IPS-NIHi7 (cell line): ENCODE measurements around the gene MYH11.
A peak's percentile ranks its signal among the peaks of the same experiment; 100 is the strongest.

Experiments
- DNase-seq: peaks from one replicate; pipeline ENCODE4 v3.0.0; 2012; ENCODE audit warnings: mixed read lengths; ENCODE audit errors: extremely low spot score

The MYH11 gene

DNA sequence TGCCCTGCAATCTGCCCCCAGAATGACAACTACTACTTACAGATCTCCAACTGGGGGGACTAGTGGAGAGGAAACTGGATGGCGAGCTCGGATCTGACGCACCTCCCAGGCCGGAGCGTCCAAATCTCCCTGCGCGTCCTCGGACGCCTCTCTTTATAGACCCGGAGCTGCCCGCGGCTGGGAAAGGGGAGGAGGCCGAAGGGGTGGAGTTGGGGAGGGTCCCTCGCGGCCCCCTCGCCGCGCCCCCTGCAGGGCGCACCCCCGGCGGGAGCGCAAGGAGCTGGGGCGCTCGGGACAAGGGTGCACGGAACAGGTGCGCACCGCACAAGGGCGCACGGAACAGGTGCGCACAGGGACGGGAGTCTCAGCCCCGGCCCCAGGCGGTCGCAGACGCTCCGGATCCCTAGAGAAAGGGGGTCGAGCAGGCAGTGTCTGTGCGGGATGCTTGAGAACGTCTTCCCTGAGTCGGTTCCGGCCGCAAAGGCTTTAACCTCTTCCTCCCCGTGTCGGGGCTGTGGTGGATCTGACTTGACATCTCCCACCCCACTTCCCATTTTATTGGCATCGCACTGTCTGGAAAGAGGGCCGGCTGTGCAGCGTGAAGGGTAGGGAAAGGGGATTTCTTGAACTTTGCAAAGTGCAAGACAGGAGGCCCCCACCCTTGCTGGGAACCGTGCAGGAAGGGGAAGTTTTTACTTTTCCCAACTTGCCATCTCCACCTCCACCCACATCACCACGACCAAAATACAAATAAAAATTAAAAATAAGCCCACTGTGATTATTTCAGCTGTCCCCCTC, at the start of gene MYH11:
Gene MYH11 (minus strand): TSS at position 128 of the 798 bp plus-strand sequence. CDS start 18,776 bp downstream, outside the sequence.
- peak; percentile 71 for DNase-seq

DNA sequence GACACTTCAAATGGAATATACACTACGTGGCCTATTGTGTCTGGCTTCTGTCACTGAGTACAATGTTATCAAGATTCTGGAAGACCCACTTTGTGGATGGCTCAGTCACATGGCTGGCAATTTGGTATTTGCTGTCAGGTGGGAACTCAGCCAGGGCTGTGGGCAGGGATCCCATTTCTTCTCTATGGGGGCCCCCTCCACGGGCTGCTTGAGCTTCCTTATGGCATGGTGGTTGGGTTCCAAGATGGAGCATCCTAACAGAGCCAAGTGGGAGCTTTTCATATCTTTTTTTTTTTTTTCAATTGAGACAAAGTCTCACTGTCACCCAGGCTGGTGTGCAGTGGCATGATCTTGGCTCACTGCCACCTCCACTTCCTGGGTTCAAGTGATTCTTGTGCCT, 49.6 kb upstream of the MYH11 start:
- no peak for DNase-seq

- no peak for DNase-seq
Observed at GRCh38 chr16:15903960-15904359, 47.1 kb upstream of the MYH11 start.

- DNase-seq: no peak
Observed at GRCh38 chr16:15900901-15901500, 44.2 kb upstream of the MYH11 start.

- no peak for DNase-seq
Observed at GRCh38 chr16:15900357-15900756, 43.5 kb upstream of the MYH11 start.

GRCh38 chr16:15899538-15900100, 42.8 kb upstream of the MYH11 start:
- peak; percentile 50 for DNase-seq

GRCh38 chr16:15898654-15899053, 41.8 kb upstream of the MYH11 start:
- no peak for DNase-seq

- DNase-seq: no peak
Observed at GRCh38 chr16:15897834-15898254, 41.0 kb upstream of the MYH11 start.

- DNase-seq: no peak
Observed at GRCh38 chr16:15897121-15897780, 40.4 kb upstream of the MYH11 start.

GRCh38 chr16:15894571-15895374, 37.9 kb upstream of the MYH11 start:
- DNase-seq: no peak

DNA sequence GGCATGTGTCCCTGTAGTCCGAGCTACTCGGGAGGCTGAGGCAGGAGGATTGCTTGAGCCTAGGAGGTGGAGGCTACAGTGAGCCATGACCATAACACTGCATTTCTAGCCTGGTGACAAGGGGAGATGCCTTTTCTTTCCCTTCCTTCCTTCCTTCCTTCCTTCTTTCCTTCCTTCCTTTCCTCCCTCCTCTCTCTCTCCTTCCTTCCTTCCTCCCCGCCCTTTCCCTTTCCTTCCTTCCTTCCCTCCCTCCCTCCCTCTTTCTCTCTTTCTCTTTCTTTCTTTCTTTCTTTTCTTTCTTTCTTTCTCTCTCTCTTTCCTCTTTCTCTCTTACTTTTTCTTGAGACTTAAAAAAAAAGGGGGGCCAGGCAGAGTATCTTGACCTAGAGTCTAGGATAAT, 34.7 kb upstream of the MYH11 start:
- no peak for DNase-seq

DNA sequence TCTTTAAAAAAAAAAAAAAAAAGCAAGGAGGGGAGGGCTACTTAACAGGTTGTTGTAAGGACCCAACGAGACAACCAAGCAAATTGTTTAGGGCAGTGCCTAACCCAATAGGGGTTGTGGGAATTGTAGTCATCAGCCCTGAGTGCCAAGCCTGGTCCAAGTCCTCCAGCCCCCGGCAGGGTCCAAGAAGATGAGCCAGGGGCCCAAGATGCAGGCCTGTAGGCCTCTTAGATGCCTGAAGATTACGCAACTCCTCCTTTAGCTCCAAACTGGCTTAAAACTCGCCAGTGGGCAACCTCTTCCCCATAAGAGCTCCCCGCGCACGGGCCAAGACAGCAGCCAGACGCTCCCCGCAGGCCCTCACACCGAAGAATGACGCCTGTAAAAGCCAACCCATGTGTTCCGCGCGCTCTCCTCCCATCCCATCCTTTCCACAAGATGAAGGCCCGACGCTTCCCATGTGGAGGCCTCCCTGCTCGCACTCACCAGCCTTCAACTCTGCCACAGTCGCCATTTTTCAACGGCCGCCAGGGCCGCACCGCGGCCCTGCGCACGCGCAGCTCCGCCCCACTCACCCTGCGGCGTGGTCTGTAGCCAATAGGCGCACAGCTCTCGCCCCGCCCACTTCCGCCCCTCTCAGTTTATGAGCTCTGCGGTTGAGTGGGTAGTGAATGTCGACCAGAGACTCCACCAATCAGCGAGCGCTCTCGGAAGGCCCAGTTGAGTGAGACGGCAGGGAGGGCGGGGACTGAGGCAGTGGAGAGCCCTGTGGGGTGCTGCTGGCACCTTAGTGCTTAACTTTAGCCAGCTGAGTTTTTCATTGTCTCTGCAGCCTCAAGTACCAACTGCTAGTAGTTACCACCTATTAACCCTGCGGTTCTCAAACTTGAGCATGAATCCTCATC, 31.5 kb upstream of the MYH11 start, which contains the start of gene CEP20:
Gene CEP20 (minus strand): TSS at position 532 of the 905 bp plus-strand sequence. CDS start 18 bp downstream, at position 514.
- DNase-seq: peak; percentile 100

GRCh38 chr16:15887283-15887682, 30.5 kb upstream of the MYH11 start:
- no peak for DNase-seq

GRCh38 chr16:15886078-15886477, 29.2 kb upstream of the MYH11 start:
- no peak for DNase-seq

DNA sequence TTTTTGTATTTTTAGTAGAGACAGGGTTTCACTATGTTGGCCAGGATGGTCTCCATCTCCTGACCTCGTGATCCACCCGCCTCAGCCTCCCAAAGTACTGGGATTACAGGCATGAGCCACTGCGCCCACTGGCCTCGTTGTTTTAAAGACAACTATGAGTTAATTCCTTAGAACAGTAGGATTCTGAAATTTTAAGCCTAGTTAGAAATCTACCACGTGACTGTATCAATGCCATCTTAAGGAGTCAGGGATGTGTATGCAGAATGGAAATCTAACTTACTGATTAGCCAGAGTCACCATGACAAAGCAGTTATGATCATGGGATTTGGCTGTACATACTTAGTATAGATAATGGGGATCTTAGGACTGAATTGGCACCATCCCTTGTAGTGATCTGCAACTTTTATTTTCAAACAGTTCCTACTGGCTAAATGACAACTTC, 28.8 kb upstream of the MYH11 start:
- DNase-seq: no peak

DNA sequence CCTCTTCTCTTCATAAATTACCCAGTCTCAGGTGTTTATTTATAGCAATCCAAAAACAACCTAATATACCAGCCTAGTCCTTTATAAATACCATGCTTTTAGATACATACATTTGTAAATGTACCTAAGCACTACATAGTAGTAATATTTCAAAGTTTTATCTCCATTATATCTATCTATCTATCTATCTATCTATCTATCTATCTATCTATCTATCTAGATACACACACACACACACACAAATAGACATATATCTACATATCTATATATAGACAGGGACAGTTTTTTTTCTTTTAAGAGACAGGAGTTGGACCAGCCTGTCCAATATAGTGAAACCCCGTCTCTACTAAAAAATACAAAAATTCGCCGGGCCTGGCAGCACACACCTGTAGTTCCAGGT, 25.7 kb upstream of the MYH11 start:
- DNase-seq: no peak

GRCh38 chr16:15881794-15882379, 25.1 kb upstream of the MYH11 start:
- DNase-seq: no peak

GRCh38 chr16:15880434-15881308, 23.8 kb upstream of the MYH11 start:
- DNase-seq: no peak

DNA sequence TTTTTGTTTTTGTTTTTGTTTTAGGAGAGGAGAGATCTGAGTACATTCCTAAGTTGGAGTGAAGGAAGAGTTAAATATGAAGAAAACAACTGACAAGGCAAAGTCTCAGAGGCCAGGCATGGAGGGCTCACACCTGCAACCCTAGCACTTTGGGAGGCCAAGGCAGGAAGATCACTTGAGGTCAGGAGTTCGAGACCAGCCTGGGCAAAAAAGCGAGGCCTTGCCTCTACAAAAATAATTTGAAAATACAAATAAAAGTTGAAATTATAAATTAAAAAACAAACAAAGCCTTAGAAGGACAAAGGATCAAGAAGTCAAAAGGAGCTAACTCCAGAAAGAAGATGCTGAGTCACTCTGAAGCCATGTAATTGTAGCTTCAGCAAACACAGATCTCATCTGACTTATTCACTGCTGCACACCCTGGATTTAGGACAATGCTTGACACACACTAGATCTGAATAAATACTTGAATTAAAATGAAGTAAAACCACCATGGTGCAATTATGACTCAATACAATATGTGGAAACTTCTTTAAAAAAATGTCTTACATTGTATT, 22.5 kb upstream of the MYH11 start:
- DNase-seq: no peak
